ENCODE measurements around the gene UBR2.
A peak's percentile ranks its signal among the peaks of the same experiment; 100 is the strongest.

The UBR2 gene

DNA sequence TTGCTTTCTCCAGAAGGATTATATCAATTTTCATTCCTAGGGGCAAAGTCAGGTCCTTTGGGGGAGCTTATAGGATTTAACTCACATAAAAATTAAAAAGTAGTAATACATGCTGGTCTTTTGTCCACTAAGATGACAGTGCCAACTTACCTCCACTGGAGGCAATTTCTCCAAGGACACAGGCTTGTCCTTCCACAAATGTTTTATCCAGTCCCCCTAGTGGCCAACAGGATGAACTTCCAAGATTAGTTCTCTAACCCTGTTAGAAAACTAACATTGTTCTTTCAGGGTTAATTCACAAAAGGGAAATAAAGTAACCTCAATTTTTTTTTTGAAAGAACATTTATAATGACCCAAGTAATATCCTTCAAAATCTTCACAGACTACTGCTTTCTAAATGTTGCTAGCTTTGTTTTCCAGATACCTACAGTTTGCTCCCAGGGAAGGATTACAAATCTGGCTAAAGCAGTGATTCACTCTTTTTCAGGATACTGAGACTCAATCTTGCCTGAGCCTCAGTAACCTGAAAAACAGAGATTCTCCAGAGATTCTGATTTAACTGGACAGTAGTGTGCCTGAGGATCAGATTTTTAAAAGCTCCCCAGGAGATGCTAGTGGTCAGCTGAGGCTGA is 31.7 kb upstream of the UBR2 start:
- TF ChIP-seq RAD21 (IDR thresholded peaks at IDR 0.05; ENCODE audit: low read depth) = peak; percentile 76
- TF ChIP-seq EP300 (IDR thresholded peaks at IDR 0.05; ENCODE audit: borderline replicate concordance) = no peak
- TF ChIP-seq TEAD4 (IDR thresholded peaks at IDR 0.05) = no peak

DNA sequence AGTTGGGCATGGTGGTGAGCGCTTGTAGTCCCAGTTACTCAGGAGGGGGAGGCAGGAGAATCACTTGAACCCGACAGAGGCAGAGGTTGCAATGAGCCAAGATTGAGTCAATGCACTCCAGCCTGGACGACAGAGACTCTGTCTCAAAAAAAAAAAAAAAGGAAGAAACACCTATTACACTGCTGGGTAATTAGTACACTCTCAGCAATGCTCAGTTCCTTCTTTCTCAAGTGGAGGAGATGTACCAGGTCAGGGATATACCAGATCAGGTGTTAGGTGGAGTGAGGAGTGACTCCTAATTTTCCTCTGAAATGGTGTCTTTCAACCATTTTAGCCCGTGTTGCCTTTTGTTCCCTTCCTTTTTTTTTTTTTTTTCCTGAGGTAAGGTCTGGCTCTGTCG is 30.0 kb upstream of the UBR2 start:
- TF ChIP-seq FOXM1 (IDR thresholded peaks at IDR 0.05; ENCODE audit: borderline replicate concordance, low read depth) = no peak

DNA sequence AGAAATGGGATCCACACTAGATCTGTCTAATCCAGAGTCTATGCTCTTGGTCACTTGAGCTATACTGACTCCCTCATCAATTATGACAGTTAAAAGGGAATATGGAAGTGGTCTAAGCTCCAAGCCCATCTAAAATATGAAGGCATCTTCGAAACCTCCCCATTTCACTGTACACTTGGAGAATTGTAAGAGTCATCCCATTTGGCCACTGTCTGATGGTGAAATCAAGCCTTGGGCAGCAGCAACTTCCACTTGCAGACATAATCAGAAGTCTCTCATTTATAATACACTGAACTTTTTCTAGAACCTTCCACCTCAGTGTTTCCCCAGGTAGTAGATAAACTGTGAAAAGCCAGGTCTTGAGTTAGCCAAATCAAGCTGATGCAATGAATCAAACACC is 26.3 kb upstream of the UBR2 start:
- TF ChIP-seq EP300 (IDR thresholded peaks at IDR 0.05; ENCODE audit: borderline replicate concordance) = no peak
- no peak for TF ChIP-seq EGR1 (IDR thresholded peaks at IDR 0.05)

DNA sequence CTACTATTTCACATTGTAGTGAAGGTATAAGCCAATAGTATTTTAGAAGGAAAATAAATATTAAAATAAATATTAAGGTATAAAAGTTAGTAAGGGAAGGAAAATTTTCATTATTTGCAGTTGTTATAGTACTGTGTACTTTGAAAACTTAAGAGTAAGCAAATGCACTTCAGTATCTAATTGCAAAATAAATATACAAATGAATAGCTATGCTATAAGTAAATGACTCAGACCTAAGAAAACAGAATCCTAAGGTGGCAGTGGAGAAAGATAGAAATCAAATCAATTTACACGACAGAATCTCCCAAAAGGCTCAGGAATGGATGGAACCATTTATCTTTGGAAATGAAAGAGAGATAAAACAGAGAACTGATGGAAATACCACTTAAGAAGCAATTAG is 24.7 kb upstream of the UBR2 start:
- TF ChIP-seq CREB1 (IDR thresholded peaks at IDR 0.05; ENCODE audit: low read depth) (no peak), RAD21 (IDR thresholded peaks at IDR 0.05; ENCODE audit: low read depth) (no peak), FOXM1 (IDR thresholded peaks at IDR 0.05; ENCODE audit: borderline replicate concordance, low read depth) (no peak), TEAD4 (IDR thresholded peaks at IDR 0.05) (no peak), YY1 (IDR thresholded peaks at IDR 0.05; ENCODE audit: low read depth) (no peak), EGR1 (IDR thresholded peaks at IDR 0.05) (no peak), NFIC (IDR thresholded peaks at IDR 0.05) (no peak), ZBTB7A (IDR thresholded peaks at IDR 0.05; ENCODE audit: low read depth) (no peak), EP300 (IDR thresholded peaks at IDR 0.05; ENCODE audit: borderline replicate concordance) (no peak), TAF1 (IDR thresholded peaks at IDR 0.05; ENCODE audit: low read depth) (no peak), CEBPB (IDR thresholded peaks at IDR 0.05) (no peak), TCF12 (IDR thresholded peaks at IDR 0.05; ENCODE audit: low read depth) (no peak)
- TF ChIP-seq, protein P1, sequence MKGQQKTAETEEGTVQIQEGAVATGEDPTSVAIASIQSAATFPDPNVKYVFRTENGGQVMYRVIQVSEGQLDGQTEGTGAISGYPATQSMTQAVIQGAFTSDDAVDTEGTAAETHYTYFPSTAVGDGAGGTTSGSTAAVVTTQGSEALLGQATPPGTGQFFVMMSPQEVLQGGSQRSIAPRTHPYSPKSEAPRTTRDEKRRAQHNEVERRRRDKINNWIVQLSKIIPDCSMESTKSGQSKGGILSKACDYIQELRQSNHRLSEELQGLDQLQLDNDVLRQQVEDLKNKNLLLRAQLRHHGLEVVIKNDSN (IDR thresholded peaks at IDR 0.05) = no peak
- TF ChIP-seq, protein P2, sequence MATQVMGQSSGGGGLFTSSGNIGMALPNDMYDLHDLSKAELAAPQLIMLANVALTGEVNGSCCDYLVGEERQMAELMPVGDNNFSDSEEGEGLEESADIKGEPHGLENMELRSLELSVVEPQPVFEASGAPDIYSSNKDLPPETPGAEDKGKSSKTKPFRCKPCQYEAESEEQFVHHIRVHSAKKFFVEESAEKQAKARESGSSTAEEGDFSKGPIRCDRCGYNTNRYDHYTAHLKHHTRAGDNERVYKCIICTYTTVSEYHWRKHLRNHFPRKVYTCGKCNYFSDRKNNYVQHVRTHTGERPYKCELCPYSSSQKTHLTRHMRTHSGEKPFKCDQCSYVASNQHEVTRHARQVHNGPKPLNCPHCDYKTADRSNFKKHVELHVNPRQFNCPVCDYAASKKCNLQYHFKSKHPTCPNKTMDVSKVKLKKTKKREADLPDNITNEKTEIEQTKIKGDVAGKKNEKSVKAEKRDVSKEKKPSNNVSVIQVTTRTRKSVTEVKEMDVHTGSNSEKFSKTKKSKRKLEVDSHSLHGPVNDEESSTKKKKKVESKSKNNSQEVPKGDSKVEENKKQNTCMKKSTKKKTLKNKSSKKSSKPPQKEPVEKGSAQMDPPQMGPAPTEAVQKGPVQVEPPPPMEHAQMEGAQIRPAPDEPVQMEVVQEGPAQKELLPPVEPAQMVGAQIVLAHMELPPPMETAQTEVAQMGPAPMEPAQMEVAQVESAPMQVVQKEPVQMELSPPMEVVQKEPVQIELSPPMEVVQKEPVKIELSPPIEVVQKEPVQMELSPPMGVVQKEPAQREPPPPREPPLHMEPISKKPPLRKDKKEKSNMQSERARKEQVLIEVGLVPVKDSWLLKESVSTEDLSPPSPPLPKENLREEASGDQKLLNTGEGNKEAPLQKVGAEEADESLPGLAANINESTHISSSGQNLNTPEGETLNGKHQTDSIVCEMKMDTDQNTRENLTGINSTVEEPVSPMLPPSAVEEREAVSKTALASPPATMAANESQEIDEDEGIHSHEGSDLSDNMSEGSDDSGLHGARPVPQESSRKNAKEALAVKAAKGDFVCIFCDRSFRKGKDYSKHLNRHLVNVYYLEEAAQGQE (IDR thresholded peaks at IDR 0.05; ENCODE audit: low read depth) = no peak
- TF ChIP-seq, protein P3, sequence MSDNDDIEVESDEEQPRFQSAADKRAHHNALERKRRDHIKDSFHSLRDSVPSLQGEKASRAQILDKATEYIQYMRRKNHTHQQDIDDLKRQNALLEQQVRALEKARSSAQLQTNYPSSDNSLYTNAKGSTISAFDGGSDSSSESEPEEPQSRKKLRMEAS (IDR thresholded peaks at IDR 0.05) = no peak

DNA sequence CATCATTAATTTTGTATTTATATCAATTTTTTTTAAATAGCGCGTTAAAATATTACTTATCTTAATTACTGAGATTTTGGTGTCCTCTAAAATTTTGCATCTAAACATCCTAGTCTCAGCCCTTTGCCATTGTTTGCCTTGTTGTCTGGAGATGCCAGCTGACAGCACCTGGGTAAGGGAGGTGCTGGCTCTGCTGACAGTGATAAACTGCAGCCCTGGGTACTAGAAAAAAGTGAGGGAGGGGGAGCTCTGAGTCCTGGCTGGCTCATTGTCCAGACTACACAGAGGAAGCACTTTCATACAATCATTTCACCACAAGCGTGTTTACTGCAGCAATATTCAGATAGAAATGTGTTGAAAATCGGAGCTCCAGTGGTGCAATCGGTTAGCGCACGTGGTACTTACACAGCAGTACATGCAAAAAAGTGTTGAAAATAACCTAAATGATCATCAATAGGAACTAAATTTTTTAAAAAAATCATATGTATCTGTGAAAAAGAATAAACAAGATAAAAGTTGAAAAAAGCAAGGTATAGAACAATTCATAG is 18.5 kb upstream of the UBR2 start:
- TF ChIP-seq EGR1 (IDR thresholded peaks at IDR 0.05) = no peak
- TF ChIP-seq ZBTB7A (IDR thresholded peaks at IDR 0.05; ENCODE audit: low read depth) = no peak
- TF ChIP-seq, protein P1 (IDR thresholded peaks at IDR 0.05) = no peak
- no peak for TF ChIP-seq EP300 (IDR thresholded peaks at IDR 0.05; ENCODE audit: borderline replicate concordance)
- no peak for TF ChIP-seq TCF12 (IDR thresholded peaks at IDR 0.05; ENCODE audit: low read depth)
- TF ChIP-seq CEBPB (IDR thresholded peaks at IDR 0.05) = no peak
- TF ChIP-seq, protein P3 (IDR thresholded peaks at IDR 0.05) = no peak
- TF ChIP-seq NFIC (IDR thresholded peaks at IDR 0.05) = no peak
- TF ChIP-seq TEAD4 (IDR thresholded peaks at IDR 0.05) = no peak
- TF ChIP-seq, protein P2 (IDR thresholded peaks at IDR 0.05; ENCODE audit: low read depth) = no peak
- no peak for TF ChIP-seq FOXM1 (IDR thresholded peaks at IDR 0.05; ENCODE audit: borderline replicate concordance, low read depth)
- no peak for TF ChIP-seq YY1 (IDR thresholded peaks at IDR 0.05; ENCODE audit: low read depth)
- no peak for TF ChIP-seq TAF1 (IDR thresholded peaks at IDR 0.05; ENCODE audit: low read depth)
- no peak for TF ChIP-seq RAD21 (IDR thresholded peaks at IDR 0.05; ENCODE audit: low read depth)
- no peak for TF ChIP-seq CREB1 (IDR thresholded peaks at IDR 0.05; ENCODE audit: low read depth)

DNA sequence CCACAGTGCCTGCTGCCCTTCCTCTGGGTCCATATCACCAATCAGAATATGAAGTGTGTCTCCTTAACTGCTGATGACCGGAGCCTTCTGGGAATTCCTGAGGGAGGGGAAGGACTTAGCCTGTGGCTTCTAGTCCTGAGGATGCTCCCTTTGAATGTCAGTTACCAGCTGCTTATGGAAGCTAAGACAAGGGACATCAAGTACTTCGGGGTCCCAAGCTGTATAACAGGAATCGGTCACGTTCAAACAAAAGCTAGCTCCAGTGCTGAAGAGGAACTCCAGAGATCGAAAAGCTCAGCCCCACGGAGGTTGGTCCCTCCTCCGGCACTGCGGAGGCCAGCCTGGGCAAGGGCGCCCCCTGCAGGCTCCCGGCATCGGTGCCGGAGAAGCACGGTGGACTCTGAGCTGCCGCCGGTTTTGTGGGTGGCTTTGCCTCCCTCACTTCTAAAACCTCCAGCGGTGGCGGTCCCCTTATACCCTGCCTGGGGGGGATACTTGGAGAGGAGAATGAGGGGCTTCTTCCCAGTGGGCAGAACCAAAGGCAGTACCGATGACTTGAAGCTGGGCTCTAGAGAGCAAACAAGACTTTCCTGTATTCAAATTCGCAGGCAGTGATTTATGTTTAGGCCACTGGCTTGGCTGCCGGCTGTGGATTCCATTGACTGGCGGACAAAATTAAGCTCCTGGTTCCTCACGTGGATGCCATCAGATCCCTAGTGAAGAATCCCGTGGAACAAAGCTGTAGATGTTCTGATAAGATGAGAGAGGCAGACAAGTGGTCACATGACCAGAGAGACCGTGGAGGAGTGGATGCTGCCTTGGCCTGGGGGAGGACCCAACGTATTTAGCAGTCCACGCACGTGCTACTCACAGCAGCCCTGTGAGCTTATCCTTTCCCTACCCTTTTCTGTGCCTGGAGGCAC is 16.2 kb upstream of the UBR2 start:
- no peak for TF ChIP-seq TCF12 (IDR thresholded peaks at IDR 0.05; ENCODE audit: low read depth)
- TF ChIP-seq, protein P1 (IDR thresholded peaks at IDR 0.05) = peak; percentile 82
- no peak for TF ChIP-seq EGR1 (IDR thresholded peaks at IDR 0.05)
- no peak for TF ChIP-seq NFIC (IDR thresholded peaks at IDR 0.05)
- TF ChIP-seq FOXM1 (IDR thresholded peaks at IDR 0.05; ENCODE audit: borderline replicate concordance, low read depth) = no peak
- no peak for TF ChIP-seq EP300 (IDR thresholded peaks at IDR 0.05; ENCODE audit: borderline replicate concordance)
- TF ChIP-seq CREB1 (IDR thresholded peaks at IDR 0.05; ENCODE audit: low read depth) = no peak
- peak; percentile 92 for TF ChIP-seq RAD21 (IDR thresholded peaks at IDR 0.05; ENCODE audit: low read depth)
- TF ChIP-seq, protein P3 (IDR thresholded peaks at IDR 0.05) = peak; percentile 37; the same call in 1 of the 2 replicates
- no peak for TF ChIP-seq TAF1 (IDR thresholded peaks at IDR 0.05; ENCODE audit: low read depth)
